ENCODE results near the gene ARSB. TPM values are rescaled to one million over a fixed set of nuclear protein-coding genes. Genes with fewer than 3 reads are reported as not detected.
"Not testable (repeated sequence)": the region's sequence is repeated elsewhere in the genome, so short reads cannot be mapped to it uniquely, and the experiment has no call there.

ARSB gene
- total RNA-seq, 1 donor from 2014 or later: 9.7 TPM

- intact Hi-C loops (cut with DNase I): no loop called here
- DNase-seq: no peak
- ATAC-seq (ENCODE audit: poor library complexity): no peak
Measured at GRCh38 chr5:78751872-78752271, 233.2 kb downstream of the ARSB start.

GRCh38 chr5:78750281-78750680 is 234.8 kb downstream of the ARSB start:
- no peak for DNase-seq
- intact Hi-C loops (cut with DNase I): no loop called here
- no peak for ATAC-seq (ENCODE audit: poor library complexity)

GRCh38 chr5:78747705-78748359 is 237.3 kb downstream of the ARSB start:
- peak; percentile 49 for ATAC-seq (ENCODE audit: poor library complexity)
- intact Hi-C loops (cut with DNase I): no loop called here
- DNase-seq: no peak

GRCh38 chr5:78747055-78747454 is 238.1 kb downstream of the ARSB start:
- intact Hi-C loops (cut with DNase I): no loop called here
- ATAC-seq (ENCODE audit: poor library complexity): no peak
- DNase-seq: no peak

GRCh38 chr5:78746021-78746770 is 238.9 kb downstream of the ARSB start:
- DNase-seq (no peak), ATAC-seq (ENCODE audit: poor library complexity) (no peak)
- intact Hi-C loops (cut with DNase I): no loop called here

- no peak for DNase-seq
- ATAC-seq (ENCODE audit: poor library complexity): no peak
- intact Hi-C loops (cut with DNase I): no loop called here
Measured at GRCh38 chr5:78744951-78745534, 240.1 kb downstream of the ARSB start.

- intact Hi-C loops (cut with DNase I): no loop called here
- no peak for DNase-seq
- ATAC-seq (ENCODE audit: poor library complexity): no peak
Measured at GRCh38 chr5:78741019-78741418, 244.1 kb downstream of the ARSB start.

- intact Hi-C loops (cut with DNase I): no loop called here
- DNase-seq (no peak), ATAC-seq (ENCODE audit: poor library complexity) (no peak)
Measured at GRCh38 chr5:78738693-78739300, 246.3 kb downstream of the ARSB start.

- intact Hi-C loops (cut with DNase I): no loop called here
- ATAC-seq (ENCODE audit: poor library complexity): no peak
- no peak for DNase-seq
Measured at GRCh38 chr5:78738104-78738503, 247.0 kb downstream of the ARSB start.

GRCh38 chr5:78735834-78736463 is 249.2 kb downstream of the ARSB start:
- ATAC-seq (ENCODE audit: poor library complexity) (no peak), DNase-seq (no peak)
- intact Hi-C loops (cut with DNase I): no loop called here

GRCh38 chr5:78734950-78735349 is 250.2 kb downstream of the ARSB start:
- intact Hi-C loops (cut with DNase I): no loop called here
- DNase-seq (no peak), ATAC-seq (ENCODE audit: poor library complexity) (no peak)

- ATAC-seq (ENCODE audit: poor library complexity) (no peak), DNase-seq (no peak)
- intact Hi-C loops (cut with DNase I): no loop called here
Measured at GRCh38 chr5:78734094-78734845, 250.8 kb downstream of the ARSB start.

- DNase-seq; intact Hi-C loops (cut with DNase I); ATAC-seq (ENCODE audit: poor library complexity): not testable (repeated sequence)
Measured at GRCh38 chr5:78732721-78733120, 252.4 kb downstream of the ARSB start.

- no peak for ATAC-seq (ENCODE audit: poor library complexity)
- intact Hi-C loops (cut with DNase I): no loop called here
- DNase-seq: no peak
Measured at GRCh38 chr5:78731884-78732283, 253.2 kb downstream of the ARSB start.

GRCh38 chr5:78730300-78731094 is 254.6 kb downstream of the ARSB start:
- intact Hi-C loops (cut with DNase I): no loop called here
- ATAC-seq (ENCODE audit: poor library complexity): no peak
- no peak for DNase-seq

GRCh38 chr5:78727786-78728761 is 257.0 kb downstream of the ARSB start:
- ATAC-seq (ENCODE audit: poor library complexity) (no peak), DNase-seq (no peak)
- intact Hi-C loops (cut with DNase I): no loop called here

Measured in Right ventricle myocardium superior (tissue), 1 donor.